SHP77 treated with DMSO at 0.1 percent for 48 hours (cell line): Measurements from ENCODE around the gene HEATR5A.
A peak's percentile ranks its signal among the peaks of the same experiment; 100 is the strongest.
"Not testable (repeated sequence)": the region's sequence is repeated elsewhere in the genome, so short reads cannot be mapped to it uniquely, and the experiment has no call there.

Source experiments
- DNase-seq: peaks from one replicate; lab custom pipeline; 2025; lab: John Stamatoyannopoulos, UW

The HEATR5A gene

DNA sequence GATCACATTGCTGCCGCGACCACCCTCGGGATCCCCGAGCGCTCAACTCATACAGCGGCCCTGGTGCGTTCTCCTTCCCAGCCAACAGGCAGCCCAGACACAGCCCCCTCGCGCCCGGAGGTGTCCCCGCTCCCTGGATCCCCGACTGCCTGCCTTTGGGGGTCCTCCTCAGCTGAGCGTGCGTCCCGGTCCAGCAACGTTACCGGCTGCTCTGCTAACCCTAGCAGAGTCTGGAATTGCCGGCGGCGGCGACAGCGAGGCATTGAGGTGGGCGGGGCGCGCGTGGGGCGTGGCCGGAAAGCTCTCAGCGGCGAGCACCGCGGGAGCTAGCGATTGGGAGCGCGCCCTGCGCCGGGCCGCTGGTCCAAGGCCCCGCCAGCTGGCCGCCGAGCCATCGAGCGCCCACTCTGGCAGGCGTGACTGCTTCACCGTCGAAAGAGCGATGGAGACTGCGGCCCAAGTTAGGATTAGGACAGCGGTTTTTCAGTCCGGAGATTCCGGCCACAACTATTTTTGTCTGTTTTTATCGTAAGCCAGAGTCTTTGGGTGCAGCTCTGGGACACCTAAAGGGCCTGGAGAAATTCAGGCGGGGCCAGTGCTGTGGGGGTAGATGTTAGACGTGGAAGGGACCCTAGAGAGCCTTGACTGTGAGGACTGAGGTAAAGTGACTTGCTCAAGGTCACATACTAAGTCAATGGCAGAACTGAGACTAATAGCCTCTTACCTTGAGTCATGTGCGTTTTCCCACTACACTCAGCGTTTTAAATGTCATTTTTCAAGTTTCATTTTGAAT, at the start of gene HEATR5A:
Gene HEATR5A, minus strand, starts transcription at position 232 of the 793 bp plus-strand sequence. CDS start 17,575 bp downstream, outside the sequence.
- DNase-seq, result peak; percentile 94

DNA sequence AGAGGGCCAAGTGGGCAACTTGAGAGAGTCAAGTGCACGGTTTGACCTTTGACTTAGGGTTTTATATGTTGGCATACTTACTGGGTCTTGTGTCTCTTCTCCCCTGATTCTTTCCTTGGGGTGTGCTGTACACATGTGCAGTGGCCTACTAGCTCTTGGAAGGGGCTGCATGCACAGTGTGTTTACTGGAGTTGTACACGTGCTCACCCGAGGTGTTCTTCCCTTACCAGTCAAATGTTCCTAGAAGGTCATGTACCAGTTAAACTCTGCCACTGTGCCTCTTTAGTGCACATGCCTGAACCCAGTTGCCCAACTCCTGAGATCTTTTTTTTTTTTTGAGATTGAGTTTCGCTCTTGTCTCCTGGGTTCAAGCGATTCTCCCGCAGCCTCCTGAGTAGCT, 46.2 kb upstream of the HEATR5A start:
- no peak for DNase-seq

DNA sequence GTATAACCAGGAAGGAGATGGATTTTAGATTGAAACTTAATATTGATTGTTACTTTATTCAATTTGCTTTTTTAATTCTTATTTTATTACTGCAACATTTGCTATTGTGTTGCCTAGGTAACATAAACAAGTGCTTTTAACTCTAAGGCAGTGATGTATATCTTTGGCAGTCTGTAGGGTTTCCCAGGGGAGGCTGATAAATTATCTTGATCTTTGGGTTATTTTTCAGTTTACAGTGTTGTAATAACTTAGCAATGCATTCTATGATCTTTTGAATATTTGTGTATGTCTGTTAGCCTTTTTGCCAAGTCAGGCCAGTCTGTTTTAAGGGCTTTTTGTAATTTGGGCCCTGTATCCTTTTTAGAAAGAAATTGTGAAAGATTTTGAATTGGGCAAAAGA, 44.8 kb upstream of the HEATR5A start:
- DNase-seq, result no peak

DNA sequence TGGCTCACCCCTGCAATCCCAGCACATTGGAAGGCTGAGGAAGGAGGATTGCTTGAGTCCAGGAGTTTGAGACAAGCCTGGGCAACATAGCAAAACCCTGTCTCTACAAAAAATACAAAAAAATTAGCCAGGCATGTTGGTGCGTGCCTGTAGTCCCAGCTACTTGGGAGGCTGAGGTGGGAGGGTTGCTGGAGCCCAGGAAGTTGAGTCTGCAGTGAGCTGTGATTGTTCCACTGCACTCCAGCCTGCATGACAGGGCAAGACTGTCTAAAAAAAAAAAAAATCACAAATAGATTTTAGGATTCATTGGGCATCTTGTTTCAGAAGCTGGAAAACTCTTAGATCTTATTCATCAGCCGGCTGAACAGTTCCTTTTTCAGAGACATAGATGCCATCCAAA, 42.1 kb upstream of the HEATR5A start:
- not testable (repeated sequence) for DNase-seq

DNA sequence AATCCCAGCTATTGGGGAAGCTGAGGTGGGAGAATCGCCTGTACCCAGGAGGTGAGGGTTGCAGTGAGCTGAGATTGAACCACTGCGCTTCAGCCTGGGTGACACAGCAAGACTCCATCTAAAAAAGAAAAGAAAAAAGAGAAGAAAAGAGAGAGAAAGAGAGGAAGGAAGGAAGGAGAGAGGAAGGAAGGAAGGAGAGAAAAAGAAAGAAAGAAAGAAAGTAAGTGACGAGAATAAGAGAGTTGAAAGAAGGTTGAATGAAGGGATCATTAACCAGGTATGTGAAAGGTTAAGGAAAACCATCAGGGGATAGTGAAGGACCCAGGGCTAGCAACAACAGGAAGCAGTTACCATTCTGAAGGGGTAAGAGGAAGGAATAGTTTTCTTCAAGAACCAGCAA, 41.2 kb upstream of the HEATR5A start:
- no peak for DNase-seq

DNA sequence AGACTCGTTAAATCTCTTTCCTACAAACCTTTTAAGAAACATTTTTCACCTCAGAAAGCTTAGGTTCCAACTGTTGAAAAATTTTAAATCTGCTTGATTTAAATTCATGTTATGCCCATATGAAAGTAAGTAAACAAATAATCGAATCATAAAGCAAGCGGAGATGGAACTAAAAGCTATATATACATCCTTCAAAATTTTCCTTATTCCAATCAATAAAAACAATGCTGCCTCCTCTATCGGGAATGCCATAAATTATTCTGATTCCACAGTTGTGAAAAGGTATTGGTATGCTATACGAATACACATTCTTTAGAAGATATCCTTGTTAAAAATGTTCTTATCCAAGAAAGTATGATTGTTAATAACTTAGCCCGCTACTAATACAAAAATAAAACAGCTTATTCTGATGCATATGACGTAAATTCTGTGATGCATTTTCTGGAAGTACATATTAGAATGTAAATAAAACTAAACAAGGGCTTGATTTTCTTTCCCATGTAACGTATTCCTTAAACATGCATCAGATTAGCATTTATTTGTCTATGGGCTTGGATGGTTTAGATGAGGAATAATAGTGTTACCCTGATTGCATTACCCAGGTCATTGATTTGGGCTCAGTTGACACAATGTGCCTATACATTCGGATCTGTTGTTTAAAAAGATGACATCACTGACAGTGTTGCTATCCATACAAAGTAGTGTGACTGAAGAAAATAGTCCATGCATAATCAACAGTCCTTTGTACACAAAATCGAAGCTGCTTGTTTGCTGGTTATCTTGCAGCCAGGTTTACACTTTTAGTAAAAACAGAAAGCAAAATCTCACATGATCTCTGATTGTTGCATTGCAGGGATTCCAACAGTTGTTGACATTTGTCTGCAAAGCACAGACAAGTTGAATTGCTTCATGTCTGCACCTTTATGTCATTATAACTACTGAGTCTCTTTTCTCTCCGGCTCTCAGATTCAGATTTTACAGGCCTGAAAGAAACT, 37.6 kb upstream of the HEATR5A start:
- no peak for DNase-seq

DNA sequence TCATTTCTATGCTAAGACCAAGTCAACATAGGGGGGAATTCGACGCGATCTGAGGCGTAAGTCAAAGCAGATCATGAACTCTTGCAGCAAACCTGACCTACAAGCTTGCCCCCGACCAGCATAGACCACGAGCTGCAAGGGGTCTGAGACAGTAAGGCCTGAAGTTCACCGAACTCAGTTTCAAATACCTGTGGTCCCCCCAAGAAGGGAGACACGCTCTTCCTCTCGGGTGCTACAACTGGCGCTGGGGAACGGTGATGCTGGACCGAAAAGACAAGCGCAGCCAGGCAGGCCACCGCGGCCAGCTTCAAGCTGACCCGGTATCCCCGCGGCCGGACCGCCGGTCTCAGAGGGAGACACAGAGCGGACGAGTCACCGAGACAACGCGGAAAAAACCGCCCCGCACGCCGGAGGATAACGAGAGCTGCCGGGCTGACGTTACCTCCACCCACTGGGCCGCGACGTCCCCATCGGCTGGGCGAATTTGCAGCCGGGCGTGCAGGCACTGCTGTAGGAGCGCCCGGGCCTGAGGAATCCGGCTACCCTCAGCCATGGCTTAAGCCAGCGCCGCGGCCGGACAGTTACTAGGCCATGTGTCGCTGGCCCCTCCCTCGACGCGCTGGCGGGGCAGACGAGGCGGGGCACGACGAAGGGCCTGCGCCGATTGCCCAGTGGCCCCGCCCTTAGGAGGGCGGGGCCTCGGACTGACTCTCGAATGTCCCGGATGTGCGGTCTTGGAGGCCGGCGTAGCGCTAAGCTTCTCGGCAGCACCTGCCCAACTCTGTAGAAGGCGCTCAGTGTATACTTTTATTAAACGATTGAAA, 36.7 kb upstream of the HEATR5A start, which contains the start of gene DTD2:
Gene DTD2, minus strand, starts transcription at position 666 of the 824 bp plus-strand sequence. Its CDS starts 113 bp downstream, at position 553.
- peak; percentile 92 for DNase-seq

DNA sequence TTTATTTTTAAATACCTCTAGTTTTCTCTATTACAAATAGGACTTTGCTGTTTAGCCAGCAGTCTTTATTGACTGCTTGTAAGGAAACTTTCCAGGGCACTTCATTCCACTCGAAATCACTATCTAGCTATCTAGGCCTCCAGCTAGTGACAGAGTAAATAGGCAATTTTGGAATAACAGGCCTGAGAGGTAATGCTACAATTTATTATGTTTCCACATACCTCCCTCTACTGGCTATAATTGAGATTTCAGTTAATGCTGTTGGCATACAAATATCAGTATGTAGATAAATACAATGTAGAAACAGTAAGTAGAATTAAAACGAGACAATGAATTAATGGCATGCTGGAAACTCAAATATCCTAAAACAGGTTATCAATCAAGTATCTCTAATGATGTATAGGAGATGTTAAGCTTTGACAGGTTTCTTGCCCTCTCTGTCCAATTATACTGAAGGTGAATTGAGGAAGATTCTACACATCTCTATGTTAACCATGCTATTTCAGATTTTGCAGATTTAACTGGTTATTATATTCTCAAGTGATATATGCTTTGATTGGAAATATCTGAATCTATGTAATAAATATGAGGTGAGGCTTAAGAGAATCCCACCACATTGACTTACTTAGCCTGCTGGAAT, 29.7 kb upstream of the HEATR5A start:
- peak; percentile 18 for DNase-seq

DNA sequence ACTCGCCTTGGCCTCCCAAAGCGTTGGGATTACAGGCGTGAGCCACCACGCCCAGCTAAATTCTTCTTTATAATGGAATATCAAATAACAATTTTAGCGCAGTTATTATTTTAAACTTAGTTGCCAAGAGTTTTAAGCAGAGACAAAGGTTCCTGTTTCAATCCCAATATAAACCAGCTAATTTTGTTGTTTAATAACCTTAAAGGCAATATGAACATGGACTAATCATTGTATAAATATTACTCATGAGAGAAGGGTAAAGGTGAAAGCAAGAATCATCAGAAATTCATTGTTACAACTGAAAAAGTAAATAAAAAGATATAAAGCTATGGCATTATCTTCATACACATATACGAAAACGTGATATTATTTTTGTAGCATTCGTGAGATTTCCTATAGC, 28.8 kb upstream of the HEATR5A start:
- DNase-seq, result no peak

DNA sequence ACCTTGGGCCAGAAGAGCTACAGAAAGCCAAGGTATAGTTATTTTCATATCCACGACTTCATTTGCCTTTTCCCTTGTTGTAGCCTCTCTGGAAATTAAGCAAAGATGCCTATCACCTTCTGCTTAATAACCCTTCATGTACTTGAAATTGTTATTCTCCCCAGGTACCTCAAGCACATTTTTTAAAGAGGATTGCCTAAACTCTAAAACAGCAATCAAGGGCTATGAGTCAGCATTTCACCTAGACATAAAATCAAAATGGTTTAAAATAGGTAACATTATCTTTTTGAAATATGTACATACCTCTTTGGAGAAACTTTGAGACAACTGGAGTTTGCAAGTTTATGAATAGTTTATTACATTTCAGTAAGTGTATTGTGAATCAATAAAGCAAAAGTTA, 25.4 kb upstream of the HEATR5A start:
- DNase-seq, result no peak

DNA sequence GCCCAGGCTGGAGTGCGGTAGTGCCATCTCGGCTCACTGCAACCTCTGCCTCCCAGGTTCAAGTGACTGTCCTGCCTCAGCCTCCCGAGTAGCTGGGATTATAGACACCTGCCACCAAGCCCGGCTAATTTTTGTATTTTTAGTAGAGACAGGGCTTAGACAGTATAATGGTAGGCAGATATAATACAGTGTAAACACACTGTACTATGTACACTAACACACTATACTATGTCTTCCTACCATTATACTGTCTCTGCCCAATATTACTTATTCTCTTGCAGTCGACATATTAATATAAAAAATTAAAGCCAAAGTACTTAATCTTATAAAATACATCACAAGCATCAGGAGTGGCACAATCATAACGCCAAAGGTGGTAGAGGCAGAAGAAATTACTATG, 21.9 kb upstream of the HEATR5A start:
- no peak for DNase-seq

DNA sequence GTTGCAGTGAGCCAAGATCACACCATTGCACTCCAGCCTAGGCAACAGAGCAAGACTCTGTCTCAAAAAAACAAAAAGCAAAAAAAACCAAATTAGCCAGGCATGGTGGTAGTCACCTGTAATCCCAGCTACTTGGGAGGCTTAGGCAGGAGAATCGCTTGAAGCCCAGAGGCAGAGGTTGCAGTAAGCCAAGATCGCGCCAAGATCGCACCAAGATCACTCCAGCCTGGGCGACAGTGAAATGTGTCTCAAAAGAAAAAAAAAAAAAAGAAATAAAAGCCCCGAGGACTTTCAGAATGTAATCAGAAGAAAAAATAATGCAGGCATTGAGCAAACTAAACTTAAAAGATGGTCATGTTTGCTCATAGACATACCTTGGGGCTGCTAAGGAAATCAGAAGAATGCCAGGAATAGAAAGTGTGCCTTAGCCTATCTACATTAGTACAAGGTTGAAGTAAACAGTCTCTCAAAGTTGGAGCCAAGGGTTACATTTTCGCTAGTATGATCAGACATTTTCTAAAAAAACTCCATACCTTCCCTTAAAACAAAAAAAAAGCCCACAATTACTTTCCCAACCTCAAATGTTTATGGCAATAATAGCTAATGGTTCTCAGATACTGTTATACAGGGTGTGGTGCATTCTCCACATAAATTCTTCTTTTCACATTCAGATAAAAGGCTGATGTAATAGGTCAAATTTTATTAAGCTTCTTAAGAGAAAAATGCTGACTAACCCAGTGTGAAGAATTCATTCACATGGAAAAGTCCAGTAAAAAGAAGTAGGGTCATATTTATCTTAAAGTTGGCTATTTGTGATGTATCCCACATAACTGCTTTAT, 21.1 kb upstream of the HEATR5A start:
- no peak for DNase-seq

DNA sequence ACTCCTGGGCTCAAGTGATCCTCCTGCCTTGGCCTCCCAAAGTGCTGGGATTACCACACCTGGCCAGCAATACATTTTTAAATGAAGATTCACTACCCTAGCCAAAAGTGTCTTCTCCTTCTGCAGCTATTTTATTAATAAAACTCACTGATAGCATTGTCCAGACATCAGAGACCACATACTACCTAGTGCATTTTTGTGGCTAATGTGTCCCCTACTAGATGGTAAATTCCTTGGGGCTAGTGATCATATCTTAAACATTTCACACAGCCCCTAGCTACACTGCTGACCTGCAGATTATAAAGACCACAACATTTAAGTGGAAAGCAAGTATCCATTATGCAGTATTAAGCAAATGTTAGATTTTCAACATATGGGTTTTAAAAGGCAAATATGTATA, 19.9 kb upstream of the HEATR5A start:
- DNase-seq, result no peak

DNA sequence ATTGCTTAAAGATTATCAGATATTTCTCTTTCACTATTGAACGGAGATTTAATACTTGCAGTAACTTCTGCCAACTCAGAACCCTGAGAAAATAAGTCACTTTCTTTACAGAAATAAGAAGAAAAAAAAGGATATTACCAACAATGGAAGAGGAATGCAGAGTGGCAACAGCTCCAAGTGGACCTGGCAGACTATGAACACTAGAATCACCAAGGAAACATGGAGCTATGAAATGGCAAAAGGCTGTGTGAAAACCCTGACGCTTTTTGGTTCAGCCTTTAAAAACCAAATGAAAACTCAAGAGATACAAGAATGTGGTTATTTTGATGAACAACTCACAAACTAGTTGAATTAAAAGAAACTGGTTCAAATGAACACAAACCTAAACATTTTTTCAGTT, 19.2 kb upstream of the HEATR5A start:
- no peak for DNase-seq

DNA sequence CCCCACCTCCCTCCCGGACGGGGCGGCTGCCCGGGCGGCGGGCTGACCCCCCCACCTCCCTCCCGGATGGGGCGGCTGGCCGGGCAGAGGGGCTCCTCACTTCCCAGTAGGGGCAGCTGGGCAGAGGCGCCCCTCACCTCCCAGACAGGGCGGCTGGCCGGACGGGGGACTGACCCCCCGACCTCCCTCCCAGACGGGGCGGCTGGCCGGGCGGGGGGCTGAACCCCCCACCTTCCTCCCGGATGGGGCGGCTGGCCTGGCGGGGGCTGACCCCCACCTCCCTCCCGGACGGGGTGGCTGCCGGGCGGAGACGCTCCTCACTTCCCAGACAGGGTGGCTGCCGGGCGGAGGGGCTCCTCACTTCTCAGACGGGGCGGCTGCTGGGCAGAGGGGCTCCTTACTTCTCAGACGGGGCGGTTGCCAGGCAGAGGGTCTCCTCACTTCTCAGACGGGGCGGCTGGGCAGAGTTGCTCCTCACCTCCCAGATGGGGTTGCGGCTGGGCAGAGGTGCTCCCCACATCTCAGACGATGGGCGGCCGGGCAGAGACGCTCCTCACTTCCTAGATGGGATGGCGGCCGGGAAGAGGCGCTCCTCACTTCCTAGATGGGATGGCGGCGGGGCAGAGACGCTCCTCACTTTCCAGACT, 16.8 kb upstream of the HEATR5A start:
- not testable (repeated sequence) for DNase-seq

DNA sequence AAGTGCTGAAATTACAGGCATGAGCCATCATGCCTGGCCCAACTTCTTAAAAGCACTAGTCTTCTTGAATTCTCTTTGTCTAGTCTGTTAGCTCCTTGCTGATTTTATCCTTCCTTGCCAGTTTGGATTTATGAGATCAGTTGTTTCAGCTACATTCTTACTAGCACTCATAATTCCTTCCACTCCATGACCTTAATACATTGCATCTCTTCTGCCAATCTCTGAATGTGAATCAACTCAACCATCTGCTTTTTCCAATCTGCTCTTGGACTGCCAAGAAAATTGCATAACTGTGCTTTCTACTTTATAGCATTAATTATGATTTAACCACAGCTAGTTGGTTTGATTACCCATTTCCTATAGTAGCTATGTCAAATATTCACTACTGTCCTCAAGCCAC, 14.9 kb upstream of the HEATR5A start:
- DNase-seq, result no peak

DNA sequence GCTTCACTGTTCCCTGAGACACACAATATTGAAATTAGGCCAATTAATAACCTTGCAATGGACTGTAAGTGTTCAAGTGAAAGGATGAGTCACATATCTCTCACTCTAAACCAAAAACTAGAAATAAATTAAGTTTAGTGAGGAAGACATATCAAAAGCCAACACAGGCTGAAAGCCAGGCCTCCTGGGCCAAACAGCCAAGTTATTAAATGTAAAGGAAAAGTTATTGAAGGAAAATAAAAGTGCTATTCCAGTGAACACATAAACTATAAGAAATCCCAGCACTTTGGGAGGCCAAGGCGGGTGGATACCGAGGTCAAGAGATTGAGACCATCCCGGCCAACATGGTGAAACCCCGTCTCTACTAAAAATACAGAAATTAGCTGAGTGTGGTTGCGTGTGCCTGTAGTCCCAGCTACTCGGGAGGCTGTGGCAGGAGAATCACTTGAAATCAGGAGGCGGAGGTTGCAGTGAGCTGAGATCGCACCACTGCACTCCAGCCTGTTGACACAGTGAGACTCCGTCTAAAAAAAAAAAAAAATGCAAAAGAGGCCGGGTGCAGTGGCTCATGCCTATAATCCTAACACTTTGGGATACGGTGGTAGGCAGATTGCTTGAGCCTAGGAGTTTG, 10.4 kb upstream of the HEATR5A start:
- DNase-seq, result no peak

DNA sequence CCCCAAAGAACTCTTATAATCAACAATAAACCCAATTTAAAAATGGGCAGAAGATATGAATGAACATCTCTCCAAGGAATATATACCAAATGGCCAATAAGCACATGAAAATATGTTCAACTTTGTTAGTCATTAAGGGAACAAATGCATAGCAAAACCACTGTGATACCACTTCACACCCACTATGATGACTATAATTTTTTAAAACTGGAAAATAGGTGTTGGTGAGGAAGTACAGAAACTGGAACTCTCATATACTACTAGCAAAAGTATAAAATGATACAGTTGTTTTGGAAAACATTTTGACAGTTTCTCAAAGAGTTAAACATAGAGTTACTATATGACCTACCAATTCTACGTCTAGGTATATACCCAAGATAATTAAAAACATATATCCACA, 9.4 kb upstream of the HEATR5A start:
- DNase-seq, result no peak

DNA sequence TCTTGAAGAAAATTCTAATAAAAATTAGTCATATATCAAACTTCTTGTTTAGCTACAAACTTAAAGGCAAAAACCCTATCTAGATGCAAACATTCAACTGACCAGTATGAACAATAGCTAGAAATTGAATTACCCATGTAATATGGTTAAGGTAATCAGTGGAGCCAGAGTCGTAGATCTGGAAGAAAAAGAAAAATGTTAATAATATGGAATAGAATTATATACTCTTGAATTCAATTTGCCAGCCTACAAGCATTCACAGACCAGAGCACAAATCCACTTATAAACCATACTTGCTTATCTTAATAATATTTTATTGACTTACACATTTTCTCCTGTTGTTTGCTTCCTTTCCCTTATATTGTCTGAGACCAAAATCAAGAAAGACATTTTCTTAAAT, 7.7 kb upstream of the HEATR5A start:
- DNase-seq, result no peak

DNA sequence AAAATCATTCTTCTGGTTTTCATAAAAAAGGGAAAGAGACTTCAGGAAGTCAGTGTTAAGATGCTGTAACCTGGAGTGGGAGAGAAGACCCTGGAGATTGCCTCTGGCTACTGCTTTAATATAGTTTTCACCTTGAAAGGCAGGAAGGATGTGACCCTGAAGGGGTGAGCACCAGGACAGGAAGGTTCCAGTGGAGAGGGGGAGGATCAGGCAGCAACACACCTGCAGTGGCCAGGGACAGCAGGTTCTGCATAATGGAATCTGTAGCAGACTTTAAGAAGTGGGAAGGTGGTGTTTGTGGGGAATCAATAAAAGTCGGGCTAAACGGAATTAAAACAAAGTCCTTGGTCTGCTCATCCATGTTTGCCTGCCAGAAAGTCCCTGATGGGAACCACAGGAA, 6.3 kb upstream of the HEATR5A start:
- no peak for DNase-seq
